PC-9 (cell line): ENCODE data around the gene GGN.

Source experiments
- CTCF ChIP-seq: fragments of 200-600 bp; sonication (generic); conservative IDR thresholded peaks from 2 replicates; pipeline ENCODE4 v1.6.1; 2017; ENCODE audit warnings: mixed run types, antibody characterized with exemption, mild to moderate bottlenecking, moderate library complexity
- EZH2 ChIP-seq: fragments of 200-600 bp; sonication (generic); IDR thresholded peaks from 2 replicates; pipeline ENCODE4 v1.8.0; 2017; ENCODE audit warnings: antibody characterized with exemption, low read depth

- TF ChIP-seq CTCF (no peak; the same call in 1 of the 2 replicates), EZH2 (no peak)
Observed at GRCh38 chr19:38384209-38385027, 3.4 kb downstream of the GGN start.
